GM12878 (cell line): Measurements from ENCODE around the gene TUFM. TPM values are rescaled to one million over a fixed set of nuclear protein-coding genes. Genes with fewer than 3 reads are reported as not detected.

Source experiments
- ATAC-seq: fragments of 200-7000 bp; cut with Tn5 transposase; 3 replicates; pipeline ENCODE4 v1.9.1; 2020; ENCODE audit warnings: mild to moderate bottlenecking, moderate library complexity
- BruUV-seq: library from RNA; stranded (reverse); fragments of 400-500 nt; replicated peaks from 2 replicates; lab custom pipeline; 2021; lab: Mats Ljungman, UMichigan
- CTCF ChIA-PET: fragments of 300-600 bp; sonication (Branson Sonifier 250); formaldehyde crosslinking; extraction: SDS; loops from one replicate; lab custom pipeline; 2021; ENCODE audit warnings: inconsistent platforms; lab: Yijun Ruan, JAX
- POLR2A ChIA-PET: fragments of 350-600 bp; formaldehyde crosslinking; extraction: SDS; loops from one replicate; lab custom pipeline; 2021; ENCODE audit warnings: inconsistent platforms; lab: Charles Lee
- RAD21 ChIA-PET: fragments of 300-600 bp; sonication (Branson Sonifier 250); formaldehyde crosslinking; loops from one replicate; lab custom pipeline; 2023; ENCODE audit warnings: antibody characterized with exemption; ENCODE audit not compliant: unreplicated experiment; lab: Charles Lee
- SMC1A ChIA-PET: fragments of 300-600 bp; sonication (Branson Sonifier 250); formaldehyde crosslinking; loops from one replicate; lab custom pipeline; 2023; ENCODE audit not compliant: unreplicated experiment, uncharacterized antibody; lab: Charles Lee
- DNase-seq: peaks from one replicate; pipeline ENCODE4 v3.0.0-alpha.2; 2011; ENCODE audit warnings: low read depth, low spot score
- FAIRE-seq: peaks from 3 replicates; lab custom pipeline; 2011; peaks lifted over from hg19 to GRCh38; lab: Jason Lieb, UNC
- H2AFZ ChIP-seq: 2 replicates; pipeline ENCODE4 v1.6.0; 2011; ENCODE audit warnings: low read depth, low read length, control low read depth; ENCODE audit not compliant: control insufficient read depth
- H3K27ac ChIP-seq: 2 replicates; pipeline ENCODE4 v1.5.1; 2011; ENCODE audit warnings: control low read depth; ENCODE audit not compliant: control insufficient read depth, insufficient read depth
- H3K27me3 ChIP-seq, 2 experiments: replicated peaks in 1 of 2; 2 replicates each; pipeline versions ENCODE4 v1.6.0 to v1.6.1; 2011; ENCODE audit warnings: low read length in 1 of 2; ENCODE audit not compliant: control insufficient read depth in 2 of 2, insufficient read depth in 2 of 2
- H3K36me3 ChIP-seq, 2 experiments: 2 replicates each; pipeline ENCODE4 v1.5.1; 2011; ENCODE audit warnings: low read length in 1 of 2; ENCODE audit not compliant: control insufficient read depth in 2 of 2, insufficient read depth in 2 of 2
- H3K4me1 ChIP-seq: 2 replicates; pipeline ENCODE4 v1.6.1; 2011; ENCODE audit warnings: mild to moderate bottlenecking, low read length, moderate library complexity, mixed read lengths; ENCODE audit not compliant: control insufficient read depth, insufficient read depth
- H3K4me2 ChIP-seq: 2 replicates; pipeline ENCODE4 v1.6.0; 2011; ENCODE audit warnings: control low read depth; ENCODE audit not compliant: control insufficient read depth, insufficient read depth
- H3K4me3 ChIP-seq: fragments of 200-600 bp; sonication (generic); 2 replicates; pipeline ENCODE4 v1.5.1; 2016
- H3K79me2 ChIP-seq: 2 replicates; pipeline ENCODE4 v1.6.0; 2011; ENCODE audit warnings: low read length; ENCODE audit not compliant: control insufficient read depth, insufficient read depth
- H3K9ac ChIP-seq: 2 replicates; pipeline ENCODE4 v1.8.0; 2011; ENCODE audit warnings: low read length, control low read depth, mixed read lengths; ENCODE audit not compliant: control insufficient read depth, insufficient read depth
- H3K9me3 ChIP-seq: replicated peaks from 3 replicates; pipeline ENCODE4 v1.5.1; 2011; ENCODE audit warnings: mild to moderate bottlenecking, low read length; ENCODE audit not compliant: control insufficient read depth, insufficient read depth
- H4K20me1 ChIP-seq: 2 replicates; pipeline ENCODE4 v1.6.0; 2011; ENCODE audit not compliant: control insufficient read depth, insufficient read depth
- CEBPB ChIP-seq, 2 experiments: fragments of 150-350 bp in 1 of 2; IDR thresholded peaks; 2 replicates each; pipeline ENCODE4 v1.6.1; 2012 to 2014; ENCODE audit warnings: low read depth in 2 of 2, low read length in 2 of 2, borderline replicate concordance in 1 of 2, inconsistent platforms in 1 of 2
- IRF5 ChIP-seq: fragments of 450-650 bp; IDR thresholded peaks from 2 replicates; pipeline ENCODE4 v1.6.1; 2017; ENCODE audit warnings: borderline replicate concordance
- PBX3 ChIP-seq: IDR thresholded peaks from 2 replicates; pipeline ENCODE4 v1.6.1; 2011; ENCODE audit warnings: mild to moderate bottlenecking, low read depth, low read length, moderate library complexity; ENCODE audit not compliant: insufficient replicate concordance
- PKNOX1 ChIP-seq: fragments of 450-650 bp; IDR thresholded peaks from 2 replicates; pipeline ENCODE4 v1.6.1; 2016; ENCODE audit warnings: mild to moderate bottlenecking
- RAD51 ChIP-seq: fragments of 450-650 bp; IDR thresholded peaks from 2 replicates; pipeline ENCODE4 v1.6.1; 2016; ENCODE audit warnings: moderate library complexity, mild to moderate bottlenecking, inconsistent platforms
- RELA ChIP-seq: fragments of 450-650 bp; IDR thresholded peaks from 2 replicates; pipeline ENCODE4 v1.8.0; 2014; ENCODE audit warnings: borderline replicate concordance; ENCODE audit not compliant: partially characterized antibody
- REST ChIP-seq: IDR thresholded peaks from 2 replicates; pipeline ENCODE4 v1.6.1; 2012; ENCODE audit warnings: mild to moderate bottlenecking, low read depth, low read length
- SREBF1 ChIP-seq: IDR thresholded peaks from 2 replicates; pipeline ENCODE4 v1.6.1; 2012; ENCODE audit warnings: mild to moderate bottlenecking, low read length
- SUZ12 ChIP-seq: fragments of 200-600 bp; sonication (generic); IDR thresholded peaks from one replicate; pipeline ENCODE4 v1.6.1; 2018; ENCODE audit warnings: antibody characterized with exemption, mild to moderate bottlenecking; ENCODE audit not compliant: unreplicated experiment
- TCF7 ChIP-seq: IDR thresholded peaks from 2 replicates; pipeline ENCODE4 v1.6.1; 2014; ENCODE audit warnings: antibody characterized with exemption, borderline replicate concordance
- WGBS: methylation state at CpG from one replicate; pipeline ENCODE4 v1.1.6; 2016; ENCODE audit warnings: low lambda C conversion rate; ENCODE audit not compliant: insufficient replicate concordance, insufficient coverage; ENCODE audit errors: missing lambda C conversion rate; 5-methylcytosine and 5-hydroxymethylcytosine counted together
- in situ Hi-C: fragments of 300-500 bp; cut with MboI; formaldehyde crosslinking; loops from 9 replicates; pipeline ENCODE4 v1.14.3; 2018; ENCODE audit warnings: mixed read lengths
- intact Hi-C: fragments of 100-400 bp; cut with micrococcal nuclease; formaldehyde crosslinking; loops from one replicate; pipeline ENCODE4 v1.14.2; 2022; ENCODE audit not compliant: unreplicated experiment
- polyA plus RNA-seq, 11 experiments: library from polyadenylated mRNA; depleted of rRNA in 4 of 11; unstranded in 6 of 11; stranded (reverse) in 5 of 11; fragments of >200 nt; fragmentation: Nextera tagmentation in 4 of 11; fragmentation: Illumina TruSeq in 1 of 11; extraction: Ambion mirVana in 4 of 11; extraction: Trizol in 1 of 11; gene quantifications; 1 replicate in 1 of 11; 2 replicates in 10 of 11; pipeline versions ENCODE4 v1.2.1 to v1.2.3, GENCODE V29; 2011 to 2016; ENCODE audit warnings: inconsistent platforms in 2 of 11, missing spikeins in 2 of 11, low read depth in 1 of 11
- total RNA-seq, 4 experiments: library from RNA; depleted of rRNA in 3 of 4; stranded (reverse); fragments of >200 nt in 3 of 4; fragmentation: Illumina TruSeq in 1 of 4; extraction: Trizol in 1 of 4; gene quantifications; 2 replicates each; pipeline versions ENCODE4 v1.2.1 to v1.2.3, GENCODE V29; 2013 to 2021
- TF ChIP-seq, protein P1 (sequence below): fragments of 450-650 bp; IDR thresholded peaks from 2 replicates; pipeline ENCODE4 v1.6.1; 2014; ENCODE audit warnings: mild to moderate bottlenecking
- TF ChIP-seq, protein P2 (sequence below): fragments of 450-650 bp; conservative IDR thresholded peaks from 2 replicates; pipeline ENCODE4 v1.6.1; 2017; ENCODE audit warnings: mild to moderate bottlenecking, moderate library complexity

TUFM gene
- total and polyA plus RNA-seq, 10 of the 15 experiments (the other 5 are each of a cell fraction or from before 2014, with no cell fraction given) = 23.4 to 354 (median 182) TPM

DNA sequence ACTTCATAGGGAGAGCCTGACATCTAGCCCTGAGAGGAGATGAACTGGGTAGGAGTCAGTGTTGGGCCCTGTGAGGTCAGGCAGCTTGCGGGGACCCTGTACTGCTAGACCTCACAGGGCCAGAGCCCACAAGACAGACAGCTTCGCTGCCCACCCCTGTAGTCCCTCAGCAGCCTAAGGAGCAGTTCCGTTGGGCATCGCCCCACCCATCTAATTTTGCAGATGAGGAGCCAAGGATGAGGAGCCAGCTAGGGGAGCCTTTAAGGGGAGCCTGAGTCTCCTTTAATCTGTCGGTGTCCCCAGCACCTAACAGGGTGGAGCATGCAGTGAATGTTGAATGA is 755 bp upstream of the TUFM start:
- TSS peak; percentile 73 for BruUV-seq
- in situ Hi-C loops (no loop called here), intact Hi-C loops (loop anchor here (1.0 to 2.0 kb wide), 4 partner anchors 18 to 78 kb away; partner anchors contain the start of genes ATP2A1 and RABEP2)
- peak overlapping the region; percentile 80 for H3K9ac ChIP-seq
- FAIRE-seq (no peak), ATAC-seq (peak; percentile 56), DNase-seq (no peak)
- H3K9me3 ChIP-seq = no peaks in the 10 kb centered on the region
- ChIA-PET CTCF (interaction anchor here (0.6 to 4.0 kb wide), 12 partner anchors 8 to 98 kb away, joined by 3 to 21 read pairs (median 4); partner anchors contain the start of gene SH2B1), SMC1A (interaction anchor here (0.6 to 4.1 kb wide), 8 partner anchors 12 to 107 kb away, joined by 3 to 27 read pairs (median 9); partner anchors contain the start of genes CD19, RABEP2 and SH2B1), RAD21 (interaction anchor here (0.9 to 3.6 kb wide), 9 partner anchors 17 to 102 kb away, joined by 3 to 22 read pairs (median 5); partner anchors contain the start of genes ATXN2L, CD19 and SH2B1), POLR2A (interaction anchor here (0.7 to 4.9 kb wide), 8 partner anchors 16 to 85 kb away, joined by 3 to 43 read pairs (median 4); partner anchors contain the start of genes ATXN2L, CD19, RABEP2 and SH2B1)
- peak overlapping the region; percentile 65 for H3K4me2 ChIP-seq
- H3K27me3 ChIP-seq = no peaks in the 10 kb centered on the region
- no peaks in the 10 kb centered on the region for H4K20me1 ChIP-seq
- WGBS = 3% methylated on average over 5 of the region's 5 CpGs
- peaks cover 9 to 10% of the 10 kb centered on the region in 2 experiments; a peak in 3 of 4 replicates for H3K36me3 ChIP-seq
- H2AFZ ChIP-seq = peak overlapping the region; percentile 61
- peaks cover 23% of the 10 kb centered on the region for H3K79me2 ChIP-seq
- peak overlapping the region; percentile 83 for H3K4me3 ChIP-seq
- H3K4me1 ChIP-seq = peaks cover 9% of the 10 kb centered on the region
- peak overlapping the region; percentile 51 for H3K27ac ChIP-seq
- TF ChIP-seq REST (no peak), SUZ12 (no peak), PKNOX1 (peak; percentile 75), RAD51 (no peak), RELA (no peak), SREBF1 (no peak), IRF5 (no peak), TCF7 (no peak), PBX3 (peak; percentile 55), CEBPB (IDR thresholded peaks at IDR 0.05; ENCODE audit: borderline replicate concordance in 1 of 2, low read depth in 2 of 2, low read length in 2 of 2) (no peak)
- TF ChIP-seq, protein P1, sequence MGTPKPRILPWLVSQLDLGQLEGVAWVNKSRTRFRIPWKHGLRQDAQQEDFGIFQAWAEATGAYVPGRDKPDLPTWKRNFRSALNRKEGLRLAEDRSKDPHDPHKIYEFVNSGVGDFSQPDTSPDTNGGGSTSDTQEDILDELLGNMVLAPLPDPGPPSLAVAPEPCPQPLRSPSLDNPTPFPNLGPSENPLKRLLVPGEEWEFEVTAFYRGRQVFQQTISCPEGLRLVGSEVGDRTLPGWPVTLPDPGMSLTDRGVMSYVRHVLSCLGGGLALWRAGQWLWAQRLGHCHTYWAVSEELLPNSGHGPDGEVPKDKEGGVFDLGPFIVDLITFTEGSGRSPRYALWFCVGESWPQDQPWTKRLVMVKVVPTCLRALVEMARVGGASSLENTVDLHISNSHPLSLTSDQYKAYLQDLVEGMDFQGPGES = no peak
- TF ChIP-seq, protein P2, sequence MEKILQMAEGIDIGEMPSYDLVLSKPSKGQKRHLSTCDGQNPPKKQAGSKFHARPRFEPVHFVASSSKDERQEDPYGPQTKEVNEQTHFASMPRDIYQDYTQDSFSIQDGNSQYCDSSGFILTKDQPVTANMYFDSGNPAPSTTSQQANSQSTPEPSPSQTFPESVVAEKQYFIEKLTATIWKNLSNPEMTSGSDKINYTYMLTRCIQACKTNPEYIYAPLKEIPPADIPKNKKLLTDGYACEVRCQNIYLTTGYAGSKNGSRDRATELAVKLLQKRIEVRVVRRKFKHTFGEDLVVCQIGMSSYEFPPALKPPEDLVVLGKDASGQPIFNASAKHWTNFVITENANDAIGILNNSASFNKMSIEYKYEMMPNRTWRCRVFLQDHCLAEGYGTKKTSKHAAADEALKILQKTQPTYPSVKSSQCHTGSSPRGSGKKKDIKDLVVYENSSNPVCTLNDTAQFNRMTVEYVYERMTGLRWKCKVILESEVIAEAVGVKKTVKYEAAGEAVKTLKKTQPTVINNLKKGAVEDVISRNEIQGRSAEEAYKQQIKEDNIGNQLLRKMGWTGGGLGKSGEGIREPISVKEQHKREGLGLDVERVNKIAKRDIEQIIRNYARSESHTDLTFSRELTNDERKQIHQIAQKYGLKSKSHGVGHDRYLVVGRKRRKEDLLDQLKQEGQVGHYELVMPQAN = 0 out of 2 replicates have a peak, but pooled peaks have one; percentile 43
